VCaP (cell line): ENCODE measurements around the gene DEPDC1B.
A peak's percentile ranks its signal among the peaks of the same experiment; 100 is the strongest.
"Not testable (repeated sequence)": the region's sequence is repeated elsewhere in the genome, so short reads cannot be mapped to it uniquely, and the experiment has no call there.

Experiments used
- H3K27ac ChIP-seq: fragments of 450-650 bp; 2 replicates; pipeline ENCODE4 v1.5.1; 2017
- CTCF ChIP-seq: fragments of 450-650 bp; conservative IDR thresholded peaks from 2 replicates; pipeline ENCODE4 v1.5.1; 2017; ENCODE audit warnings: mild to moderate bottlenecking, moderate library complexity

Gene DEPDC1B

GRCh38 chr5:60727033-60727679 lies 27.2 kb upstream of the DEPDC1B start:
- H3K27ac ChIP-seq = no peak overlapping the region
- no peak for TF ChIP-seq CTCF

- H3K27ac ChIP-seq = no peak overlapping the region
- no peak for TF ChIP-seq CTCF
Measured at GRCh38 chr5:60724126-60724525, 24.2 kb upstream of the DEPDC1B start.

DNA sequence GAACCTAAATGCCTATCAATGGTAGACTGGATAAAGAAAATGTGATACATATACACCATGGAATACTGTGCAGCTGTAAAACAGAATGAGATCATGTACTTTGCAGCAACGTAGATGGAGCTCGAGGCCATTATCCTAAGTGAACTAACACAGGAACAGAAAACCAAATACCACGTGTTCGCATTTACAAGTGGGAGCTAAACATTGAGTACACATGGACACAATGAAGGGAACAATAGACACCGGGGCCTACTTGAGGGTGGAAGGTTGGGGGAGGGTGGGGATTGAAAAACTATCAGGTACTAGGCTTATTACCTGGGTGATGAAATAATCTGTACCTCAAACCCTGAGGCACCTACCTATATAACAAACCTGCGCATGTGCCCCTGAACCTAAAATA lies 22.4 kb upstream of the DEPDC1B start:
- no peak overlapping the region for H3K27ac ChIP-seq
- TF ChIP-seq CTCF = no peak

DNA sequence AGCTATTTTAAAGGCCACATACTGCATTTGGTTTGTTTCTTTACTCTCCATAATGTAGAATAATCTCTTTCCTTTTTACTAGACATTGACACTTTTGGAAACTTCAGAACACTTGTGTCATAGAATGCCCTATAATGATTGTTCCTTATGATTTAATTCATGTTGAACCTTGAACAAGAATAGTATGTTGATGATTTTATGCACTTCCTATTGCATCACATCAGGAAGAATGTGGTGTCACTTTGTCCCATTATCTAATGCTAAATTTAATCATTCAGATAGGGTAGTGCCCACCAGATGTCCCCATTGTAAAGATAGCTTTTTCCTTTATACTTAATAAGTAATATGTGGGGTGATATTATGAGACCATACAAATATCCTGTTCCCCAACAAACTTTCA lies 19.4 kb upstream of the DEPDC1B start:
- TF ChIP-seq CTCF = peak; percentile 66
- H3K27ac ChIP-seq = no peak overlapping the region

DNA sequence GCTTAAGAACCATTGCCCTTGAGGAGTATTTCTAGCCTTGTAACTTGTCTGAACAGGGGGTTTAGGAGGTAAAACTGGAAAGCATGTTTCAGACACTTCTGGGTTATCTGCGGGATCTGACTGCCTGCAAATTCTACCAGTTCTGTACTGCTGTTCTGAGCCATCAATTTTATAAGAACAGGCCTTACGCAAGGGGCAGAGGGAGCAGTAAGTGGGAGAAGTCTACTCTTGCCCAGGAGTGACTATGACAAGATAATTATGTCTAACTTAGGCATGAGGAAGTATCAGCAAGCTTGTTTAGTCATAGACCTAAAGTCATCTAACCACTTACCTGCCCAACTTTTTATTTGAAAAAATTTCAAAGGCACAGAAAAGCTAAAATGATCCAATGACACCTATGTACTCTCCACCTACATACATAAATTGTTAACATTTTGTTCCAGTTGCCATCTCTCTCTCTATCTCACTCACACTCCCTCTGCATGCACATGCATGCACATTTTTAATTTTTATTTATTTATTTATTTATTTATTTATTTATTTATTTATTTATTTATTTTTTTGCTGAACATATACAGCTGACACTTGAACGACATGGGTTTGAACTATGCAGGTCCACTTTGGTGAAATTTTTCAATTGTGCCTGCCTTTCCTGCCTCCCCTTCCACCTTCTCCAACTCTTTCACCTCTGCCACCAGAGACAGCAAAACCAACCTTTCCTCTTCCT lies 18.4 kb upstream of the DEPDC1B start:
- TF ChIP-seq CTCF = no peak
- no peak overlapping the region for H3K27ac ChIP-seq

DNA sequence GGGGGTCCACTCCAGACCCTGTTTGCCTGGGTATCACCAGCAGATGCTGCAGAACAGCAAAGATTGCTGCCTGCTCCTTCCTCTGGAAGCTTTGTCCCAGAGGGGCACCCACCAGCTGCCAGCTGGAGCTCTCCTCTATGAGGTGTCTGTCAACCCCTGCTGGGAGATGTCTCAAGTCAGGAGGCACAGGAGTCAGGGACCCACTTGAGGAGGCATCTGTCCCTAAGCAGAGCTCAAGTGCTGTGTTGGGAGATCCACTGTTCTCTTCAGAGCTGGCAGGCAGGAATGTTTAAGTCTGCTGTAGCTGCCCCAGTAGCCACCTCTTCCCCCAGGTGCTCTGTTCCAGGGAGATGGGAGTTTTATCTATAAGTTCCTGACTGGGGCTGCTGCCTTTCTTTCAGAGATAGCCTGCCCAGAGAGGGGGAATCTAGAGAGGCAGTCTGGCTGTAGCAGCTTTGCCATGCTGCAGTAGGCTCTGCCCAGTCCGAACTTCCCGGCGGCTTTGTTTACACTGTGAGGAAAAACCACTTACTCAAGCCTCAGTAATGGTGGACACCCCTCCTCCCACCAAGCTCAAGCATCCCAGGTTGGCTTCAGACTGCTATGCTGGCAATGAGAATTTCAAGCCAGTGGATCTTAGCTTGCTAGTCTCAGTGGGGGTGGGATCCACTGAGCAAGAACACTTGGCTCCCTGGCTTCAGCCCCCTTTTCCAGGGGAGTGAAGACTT lies 15.4 kb upstream of the DEPDC1B start:
- not testable (repeated sequence) for H3K27ac ChIP-seq

GRCh38 chr5:60712950-60713349 lies 13.0 kb upstream of the DEPDC1B start:
- TF ChIP-seq CTCF = no peak

DNA sequence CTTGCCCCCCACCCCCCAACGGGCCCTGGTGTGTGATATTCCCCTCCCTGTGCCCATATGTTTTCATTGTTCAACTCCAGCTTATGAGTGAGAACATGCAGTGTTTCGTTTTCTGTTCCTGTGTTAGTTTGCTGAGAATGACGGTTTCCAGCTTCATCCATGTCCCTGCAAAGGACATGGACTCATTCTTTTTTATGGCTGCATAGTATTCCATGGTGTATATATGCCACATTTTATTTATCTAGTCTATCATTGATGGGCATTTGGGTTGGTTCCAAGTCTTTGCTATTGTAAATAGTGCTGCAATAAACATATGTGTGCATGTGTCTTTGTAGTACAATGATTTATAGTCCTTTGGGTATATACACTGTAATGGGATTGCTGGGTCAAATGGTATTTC lies 11.9 kb upstream of the DEPDC1B start:
- not testable (repeated sequence) for H3K27ac ChIP-seq

More at GRCh38 chr5:60712950-60713349, 13.0 kb upstream of the DEPDC1B start:
- H3K27ac ChIP-seq = no peak overlapping the region
